RWPE2 (cell line): Measurements from ENCODE around the gene RIN2.

Source experiments
- ATAC-seq: fragments of 200-7000 bp; cut with Tn5 transposase; 3 replicates; pipeline ENCODE4 v1.9.1; 2021; ENCODE audit warnings: low read depth
- DNase-seq: peaks from one replicate; pipeline ENCODE4 v3.0.0-alpha.2; 2020; ENCODE audit warnings: low spot score
- H3K27ac ChIP-seq: fragments of 450-650 bp; 2 replicates; pipeline ENCODE4 v1.5.1; 2017; ENCODE audit warnings: mild to moderate bottlenecking; ENCODE audit not compliant: poor library complexity, severe bottlenecking
- H3K27me3 ChIP-seq: fragments of 250-450 bp; sonication (Bioruptor Pico); 2 replicates; pipeline ENCODE4 v1.5.1; 2021; ENCODE audit warnings: mild to moderate bottlenecking, moderate library complexity; ENCODE audit not compliant: insufficient read depth, poor library complexity, severe bottlenecking
- H3K36me3 ChIP-seq: fragments of 250-450 bp; sonication (Bioruptor Pico); 2 replicates; pipeline ENCODE4 v1.5.1; 2020; ENCODE audit warnings: low read depth, mild to moderate bottlenecking, moderate library complexity
- H3K4me1 ChIP-seq: fragments of 250-450 bp; sonication (Bioruptor Pico); 2 replicates; pipeline ENCODE4 v1.5.1; 2021; ENCODE audit warnings: mild to moderate bottlenecking, moderate library complexity; ENCODE audit not compliant: insufficient read depth, poor library complexity, severe bottlenecking
- H3K4me3 ChIP-seq: fragments of 250-450 bp; sonication (Bioruptor Pico); 2 replicates; pipeline ENCODE4 v1.5.1; 2021; ENCODE audit warnings: mild to moderate bottlenecking, moderate library complexity; ENCODE audit not compliant: severe bottlenecking
- H3K9me3 ChIP-seq: fragments of 250-450 bp; sonication (Bioruptor Pico); 2 replicates; pipeline ENCODE4 v1.5.1; 2021; ENCODE audit warnings: mild to moderate bottlenecking, moderate library complexity; ENCODE audit not compliant: severe bottlenecking
- TF ChIP-seq, protein P1 (sequence below): fragments of 450-650 bp; IDR thresholded peaks from one replicate; pipeline ENCODE4 v1.5.1; 2017; ENCODE audit warnings: mild to moderate bottlenecking, moderate library complexity; ENCODE audit not compliant: poor library complexity, severe bottlenecking

RIN2 gene

DNA sequence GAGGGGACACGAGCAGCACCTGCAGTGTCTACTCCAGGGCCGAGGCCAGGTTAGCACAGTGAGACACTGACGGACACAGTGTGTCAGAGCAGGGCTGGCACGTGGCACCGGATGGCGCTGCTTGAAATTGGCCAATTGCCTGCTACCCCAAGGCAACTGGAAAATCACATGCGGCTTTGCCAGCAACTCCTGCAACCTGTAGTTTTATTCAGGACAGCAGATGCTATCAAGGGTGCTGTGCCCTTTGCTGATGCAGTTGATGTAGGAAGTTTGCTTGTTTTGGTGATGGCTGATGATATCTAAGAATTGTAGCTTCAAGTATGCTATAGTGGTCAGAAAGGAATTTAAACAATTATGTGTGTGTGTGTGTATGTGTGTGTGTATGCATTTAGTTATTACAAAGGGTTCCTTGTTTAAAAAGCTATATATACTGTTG, 25.9 kb downstream of the RIN2 start:
- Histone ChIP-seq H3K27ac (peak overlapping the region; percentile 92), H3K4me3 (no peak overlapping the region), H3K36me3 (no peaks in the 10 kb centered on the region), H3K4me1 (peaks cover 34% of the 10 kb centered on the region), H3K9me3 (no peaks in the 10 kb centered on the region), H3K27me3 (no peaks in the 10 kb centered on the region)
- peak; percentile 6 for ATAC-seq
- DNase-seq, result peak; percentile 61
- TF ChIP-seq, protein P1, sequence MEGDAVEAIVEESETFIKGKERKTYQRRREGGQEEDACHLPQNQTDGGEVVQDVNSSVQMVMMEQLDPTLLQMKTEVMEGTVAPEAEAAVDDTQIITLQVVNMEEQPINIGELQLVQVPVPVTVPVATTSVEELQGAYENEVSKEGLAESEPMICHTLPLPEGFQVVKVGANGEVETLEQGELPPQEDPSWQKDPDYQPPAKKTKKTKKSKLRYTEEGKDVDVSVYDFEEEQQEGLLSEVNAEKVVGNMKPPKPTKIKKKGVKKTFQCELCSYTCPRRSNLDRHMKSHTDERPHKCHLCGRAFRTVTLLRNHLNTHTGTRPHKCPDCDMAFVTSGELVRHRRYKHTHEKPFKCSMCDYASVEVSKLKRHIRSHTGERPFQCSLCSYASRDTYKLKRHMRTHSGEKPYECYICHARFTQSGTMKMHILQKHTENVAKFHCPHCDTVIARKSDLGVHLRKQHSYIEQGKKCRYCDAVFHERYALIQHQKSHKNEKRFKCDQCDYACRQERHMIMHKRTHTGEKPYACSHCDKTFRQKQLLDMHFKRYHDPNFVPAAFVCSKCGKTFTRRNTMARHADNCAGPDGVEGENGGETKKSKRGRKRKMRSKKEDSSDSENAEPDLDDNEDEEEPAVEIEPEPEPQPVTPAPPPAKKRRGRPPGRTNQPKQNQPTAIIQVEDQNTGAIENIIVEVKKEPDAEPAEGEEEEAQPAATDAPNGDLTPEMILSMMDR, result no peak

DNA sequence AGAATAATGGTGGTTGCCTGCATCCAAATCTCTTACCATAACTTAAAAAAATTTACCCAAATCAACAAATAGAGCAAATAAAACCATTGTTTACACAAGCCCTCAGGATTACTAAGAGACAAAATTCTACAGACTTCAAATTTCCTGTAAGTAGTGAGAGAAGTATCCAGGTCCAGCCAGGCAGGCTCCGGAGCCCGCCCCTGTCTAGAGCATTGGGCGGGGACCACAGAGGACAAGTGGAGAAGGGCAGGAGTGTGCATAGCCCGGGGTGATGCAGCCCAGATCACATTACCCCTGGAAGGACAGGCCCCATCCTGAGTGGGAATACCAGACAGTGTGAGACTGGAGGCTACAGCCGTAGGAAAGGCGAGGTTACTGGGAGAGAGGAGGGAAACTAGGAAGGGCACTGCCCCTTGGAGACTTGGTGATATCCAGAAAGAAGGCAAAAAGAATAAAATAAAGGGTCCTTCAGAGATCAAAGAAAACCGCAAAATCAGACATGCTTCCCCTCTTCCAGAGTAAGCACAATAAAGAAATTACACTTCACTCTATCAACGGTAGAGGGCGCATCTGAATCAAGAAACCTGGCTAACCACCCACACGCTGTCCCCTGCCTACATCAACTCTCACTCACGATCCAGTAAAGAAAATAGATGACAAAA, 26.6 kb downstream of the RIN2 start:
- TF ChIP-seq, protein P1, result peak; percentile 96
- no peaks in the 10 kb centered on the region for H3K27me3 ChIP-seq
- DNase-seq (peak; percentile 90), ATAC-seq (peak; percentile 95)
- no peaks in the 10 kb centered on the region for H3K36me3 ChIP-seq
- H3K27ac ChIP-seq, result peak overlapping the region; percentile 92
- no peak overlapping the region for H3K4me3 ChIP-seq
- peaks cover 34% of the 10 kb centered on the region for H3K4me1 ChIP-seq
- H3K9me3 ChIP-seq, result no peaks in the 10 kb centered on the region

DNA sequence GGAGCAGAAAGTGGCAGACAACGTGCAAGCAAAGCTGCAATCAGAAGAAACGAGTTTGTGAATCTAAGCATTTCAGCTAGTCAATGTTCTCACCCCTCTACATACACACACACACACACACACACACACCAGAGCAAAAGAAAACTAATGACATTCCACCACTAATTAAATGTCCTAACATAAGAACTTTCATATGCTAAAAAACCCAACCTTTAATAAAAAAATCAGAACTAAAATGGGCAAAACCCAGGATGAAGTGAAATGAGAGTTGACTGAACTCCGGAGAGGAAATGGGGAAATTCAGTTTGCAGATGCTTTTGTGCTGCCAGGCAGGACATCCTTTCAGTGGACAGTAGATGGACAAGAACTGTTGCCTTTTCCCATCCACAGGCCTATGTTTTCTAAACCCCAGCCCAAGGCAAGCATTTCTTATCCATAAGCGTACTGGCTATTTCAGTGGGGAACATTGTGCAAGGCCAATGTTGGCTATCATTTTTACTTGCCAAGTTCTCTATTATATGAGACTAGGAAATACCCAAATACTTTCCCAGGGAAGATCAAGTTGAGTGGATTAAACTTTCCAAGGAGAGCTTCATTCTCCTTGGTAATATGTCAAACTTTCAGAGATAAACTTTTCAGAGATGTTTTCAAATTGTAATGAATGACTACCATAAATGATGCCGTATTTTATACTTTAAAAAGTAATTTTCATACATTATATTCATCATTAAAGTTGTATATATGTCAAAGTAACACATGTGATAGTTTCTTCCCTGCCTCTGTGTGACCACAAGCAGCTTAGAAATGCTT, 27.3 kb downstream of the RIN2 start:
- peak overlapping the region; percentile 92 for H3K27ac ChIP-seq
- H3K9me3 ChIP-seq, result no peaks in the 10 kb centered on the region
- DNase-seq (no peak), ATAC-seq (no peak)
- no peaks in the 10 kb centered on the region for H3K36me3 ChIP-seq
- no peaks in the 10 kb centered on the region for H3K27me3 ChIP-seq
- TF ChIP-seq, protein P1, result peak; percentile 75
- H3K4me1 ChIP-seq, result peaks cover 34% of the 10 kb centered on the region
- no peak overlapping the region for H3K4me3 ChIP-seq

DNA sequence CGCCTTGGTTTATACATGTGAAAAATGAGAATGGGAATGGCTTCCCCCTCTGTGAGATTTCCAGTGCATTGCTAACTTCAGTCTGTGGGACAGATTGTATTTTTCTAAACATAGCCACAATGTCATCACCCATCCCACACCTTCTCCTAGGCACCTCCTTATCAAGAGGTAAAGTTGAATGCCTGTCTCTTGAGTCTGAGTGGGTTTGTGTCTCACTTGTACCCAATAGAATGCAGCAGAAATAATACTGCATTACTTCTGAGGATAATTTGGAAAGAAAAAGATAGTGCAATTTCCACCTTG, 27.9 kb downstream of the RIN2 start:
- ATAC-seq, result no peak
- no peak overlapping the region for H3K4me3 ChIP-seq
- no peak for DNase-seq
- no peaks in the 10 kb centered on the region for H3K27me3 ChIP-seq
- peaks cover 34% of the 10 kb centered on the region for H3K4me1 ChIP-seq
- no peaks in the 10 kb centered on the region for H3K9me3 ChIP-seq
- TF ChIP-seq, protein P1, result no peak
- peak overlapping the region; percentile 92 for H3K27ac ChIP-seq
- H3K36me3 ChIP-seq, result no peaks in the 10 kb centered on the region

DNA sequence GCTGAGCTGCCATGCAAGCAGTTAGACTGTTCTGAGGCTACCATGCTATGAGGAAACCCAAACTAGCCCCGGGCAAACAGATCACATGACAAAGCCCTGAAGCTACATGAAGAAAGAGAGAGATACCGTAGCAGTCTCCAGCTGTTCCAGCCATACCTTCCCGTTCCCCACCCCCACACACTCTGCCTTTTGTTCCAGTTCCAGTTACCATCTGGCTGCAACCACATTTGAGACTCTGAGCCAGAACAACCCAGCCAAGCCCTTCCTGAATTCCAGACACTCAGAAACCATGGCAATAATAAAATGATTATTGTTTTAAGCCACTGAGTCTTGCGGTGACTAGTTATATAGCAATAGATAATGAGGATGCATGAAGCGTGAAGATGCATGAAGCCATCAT, 28.3 kb downstream of the RIN2 start:
- ATAC-seq (peak; percentile 59), DNase-seq (peak; percentile 86)
- no peak overlapping the region for H3K4me3 ChIP-seq
- H3K27ac ChIP-seq, result peak overlapping the region; percentile 92
- no peaks in the 10 kb centered on the region for H3K9me3 ChIP-seq
- H3K36me3 ChIP-seq, result no peaks in the 10 kb centered on the region
- H3K4me1 ChIP-seq, result peaks cover 34% of the 10 kb centered on the region
- TF ChIP-seq, protein P1, result no peak
- H3K27me3 ChIP-seq, result no peaks in the 10 kb centered on the region
